ENCODE data around the gene CASR. TPM values are rescaled to one million over a fixed set of nuclear protein-coding genes. Genes with fewer than 3 reads are reported as not detected.

The CASR gene
- total and polyA plus RNA-seq, 11 donors = 0.02 TPM; not detected in 10

DNA sequence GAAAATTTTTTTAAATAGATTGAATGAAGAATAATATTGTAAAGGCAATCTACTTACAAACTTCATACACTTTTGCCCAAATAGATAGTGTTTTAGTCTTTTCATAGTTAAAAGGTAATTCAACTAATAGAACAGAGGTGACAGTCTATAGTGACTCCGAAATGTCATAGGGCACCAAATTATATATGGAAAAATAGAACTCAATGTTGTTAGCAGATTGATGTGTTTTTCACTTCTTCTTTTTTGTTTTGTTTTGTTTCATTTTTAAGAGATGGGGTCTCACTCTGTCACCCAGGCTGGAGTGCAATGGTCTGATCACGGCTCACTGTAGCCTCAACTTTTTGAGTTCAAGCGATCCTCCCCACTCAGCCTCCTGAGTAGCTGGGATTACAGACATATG is 142.3 kb downstream of the CASR start:
- DNase-seq (no peak), ATAC-seq (no peak)
- Histone ChIP-seq H3K27ac (no peak overlapping the region), H3K27me3 (peaks cover 0 to 4% (median 0%) of the 10 kb centered on the region in 9 donors), H3K36me3 (no peaks in the 10 kb centered on the region), H3K9me3 (peaks cover 0 to 1% (median 0%) of the 10 kb centered on the region in 12 donors), H3K4me3 (peak overlapping the region in 1 of 12 donors; percentile 43), H3K4me1 (no peaks in the 10 kb centered on the region)
- no peak for TF ChIP-seq POLR2A (IDR thresholded peaks at IDR 0.05)
- TF ChIP-seq, protein P1, sequence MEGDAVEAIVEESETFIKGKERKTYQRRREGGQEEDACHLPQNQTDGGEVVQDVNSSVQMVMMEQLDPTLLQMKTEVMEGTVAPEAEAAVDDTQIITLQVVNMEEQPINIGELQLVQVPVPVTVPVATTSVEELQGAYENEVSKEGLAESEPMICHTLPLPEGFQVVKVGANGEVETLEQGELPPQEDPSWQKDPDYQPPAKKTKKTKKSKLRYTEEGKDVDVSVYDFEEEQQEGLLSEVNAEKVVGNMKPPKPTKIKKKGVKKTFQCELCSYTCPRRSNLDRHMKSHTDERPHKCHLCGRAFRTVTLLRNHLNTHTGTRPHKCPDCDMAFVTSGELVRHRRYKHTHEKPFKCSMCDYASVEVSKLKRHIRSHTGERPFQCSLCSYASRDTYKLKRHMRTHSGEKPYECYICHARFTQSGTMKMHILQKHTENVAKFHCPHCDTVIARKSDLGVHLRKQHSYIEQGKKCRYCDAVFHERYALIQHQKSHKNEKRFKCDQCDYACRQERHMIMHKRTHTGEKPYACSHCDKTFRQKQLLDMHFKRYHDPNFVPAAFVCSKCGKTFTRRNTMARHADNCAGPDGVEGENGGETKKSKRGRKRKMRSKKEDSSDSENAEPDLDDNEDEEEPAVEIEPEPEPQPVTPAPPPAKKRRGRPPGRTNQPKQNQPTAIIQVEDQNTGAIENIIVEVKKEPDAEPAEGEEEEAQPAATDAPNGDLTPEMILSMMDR (IDR thresholded peaks at IDR 0.05) = no peak
- WGBS, 4 donors = 87 to 95% (median 91%) methylated on average over 3 of the region's 3 CpGs
- intact Hi-C loops (cut with DNase I) = no loop called here

DNA sequence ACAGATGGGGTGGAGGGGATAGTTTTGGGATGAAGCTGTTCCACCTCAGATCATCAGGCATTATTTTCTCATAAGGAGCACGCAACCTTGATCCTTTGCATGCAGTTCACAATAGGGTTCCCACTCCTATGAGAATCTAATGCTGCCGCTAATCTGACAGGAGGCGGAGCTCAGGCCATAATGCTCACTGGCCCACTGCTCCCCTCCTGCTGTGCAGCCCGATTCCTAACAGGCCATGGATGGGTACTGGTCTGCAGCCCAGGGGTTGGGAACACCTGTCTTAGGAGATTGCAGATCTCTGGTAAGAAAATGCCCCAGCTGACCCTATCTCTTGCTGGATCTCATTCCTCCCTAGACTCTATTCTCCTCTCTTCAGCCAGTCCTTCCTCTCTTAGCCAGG is 148.4 kb downstream of the CASR start:
- WGBS, 4 donors = 59 to 67% (median 63%) methylated on average over 4 of the region's 4 CpGs
- no peak for TF ChIP-seq POLR2A (IDR thresholded peaks at IDR 0.05)
- TF ChIP-seq, protein P1 (IDR thresholded peaks at IDR 0.05) = no peak

DNA sequence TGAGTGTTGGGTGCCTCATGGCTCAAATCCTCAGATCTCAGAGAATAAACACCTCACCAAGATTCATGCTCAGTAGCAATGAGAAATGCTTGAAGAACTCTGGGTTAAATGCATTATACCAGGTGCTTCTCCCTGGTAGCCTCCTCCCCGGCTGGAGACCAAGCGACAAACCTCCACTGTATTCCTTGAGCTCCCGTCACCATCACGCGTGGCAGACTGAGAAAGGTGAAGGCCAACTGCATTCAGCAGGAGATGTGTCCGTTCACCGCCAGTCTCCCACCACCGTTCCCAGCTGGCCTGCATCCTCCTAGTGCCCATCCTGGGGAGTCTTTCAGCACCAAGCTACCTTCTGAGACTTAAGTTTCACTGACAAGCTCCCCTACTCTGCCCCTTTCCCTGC is 149.1 kb downstream of the CASR start:
- intact Hi-C loops (cut with DNase I) = no loop called here
- H3K4me3 ChIP-seq = no peak overlapping the region
- DNase-seq (no peak), ATAC-seq (no peak)
- H3K36me3 ChIP-seq = no peaks in the 10 kb centered on the region
- TF ChIP-seq, protein P1 (IDR thresholded peaks at IDR 0.05) = no peak
- no peak for TF ChIP-seq POLR2A (IDR thresholded peaks at IDR 0.05)
- no peak overlapping the region for H3K27ac ChIP-seq
- H3K9me3 ChIP-seq = no peaks in the 10 kb centered on the region
- H3K4me1 ChIP-seq = no peaks in the 10 kb centered on the region
- 82 to 92% (median 91%) methylated on average over 8 of the region's 8 CpGs for WGBS, 4 donors
- H3K27me3 ChIP-seq = peaks cover 0 to 3% (median 0%) of the 10 kb centered on the region in 9 donors

More for the DNA sequence above, 148.4 kb downstream of the CASR start:
- DNase-seq (no peak), ATAC-seq (no peak)
- intact Hi-C loops (cut with DNase I) = no loop called here
- Histone ChIP-seq H3K27me3 (peaks cover 0 to 3% (median 0%) of the 10 kb centered on the region in 9 donors), H3K9me3 (no peaks in the 10 kb centered on the region), H3K27ac (no peak overlapping the region), H3K36me3 (no peaks in the 10 kb centered on the region), H3K4me1 (no peaks in the 10 kb centered on the region), H3K4me3 (no peak overlapping the region)

Other genes with a start within 250 kb of the CASR start
- under 1 TPM in 3 of 9 donors, not detected in 6; 0.18 to 0.24 (median 0.20) TPM for gene ILDR1, start 161.4 kb upstream of the CASR start, total RNA-seq
- gene ILDR1, start 161.4 kb upstream of the CASR start, polyA plus RNA-seq = not detected
- gene CD86, start 128.3 kb upstream of the CASR start, total RNA-seq = 10 to 100 TPM in 2 of 9 donors, 1 to 10 TPM in 4, under 1 TPM in 3; 0.56 to 30.0 (median 1.8) TPM
- under 1 TPM; 0.38 to 0.86 TPM for gene CD86, start 128.3 kb upstream of the CASR start, polyA plus RNA-seq
- gene CSTA, start 141.6 kb downstream of the CASR start, total RNA-seq = 1 to 10 TPM in 3 of 9 donors, under 1 TPM in 5, not detected in 1; 0.33 to 8.9 (median 0.86) TPM
- gene CSTA, start 141.6 kb downstream of the CASR start, polyA plus RNA-seq = 1 to 10 TPM in 1 of 2 donors, under 1 TPM in 1; 0.95 to 3.0 TPM
- 10 to 100 TPM; 15.1 to 37.6 (median 22.4) TPM for gene MIX23, start 199.6 kb downstream of the CASR start, total RNA-seq
- 10 to 100 TPM; 44.9 to 73.8 TPM for gene MIX23, start 199.6 kb downstream of the CASR start, polyA plus RNA-seq
- 100 to 1,000 TPM in 6 of 9 donors, 10 to 100 TPM in 3; 46.7 to 135 (median 108) TPM for gene FAM162A, start 200.5 kb downstream of the CASR start, total RNA-seq
- gene FAM162A, start 200.5 kb downstream of the CASR start, polyA plus RNA-seq = 100 to 1,000 TPM; 109 to 269 TPM
- 1 to 10 TPM; 1.8 to 4.9 (median 2.9) TPM for gene WDR5B, start 232.4 kb downstream of the CASR start, total RNA-seq
- 1 to 10 TPM; 1.3 to 2.0 TPM for gene WDR5B, start 232.4 kb downstream of the CASR start, polyA plus RNA-seq

Measured in heart left ventricle (tissue), 16 donors.